ENCODE data around the gene CSF3.

CSF3 gene

GRCh38 chr17:40015005-40015997, at the start of gene CSF3:
Gene CSF3, plus strand, starts transcription at chr17:40015440. Its CDS starts 35 bp downstream, at chr17:40015475.
- DNase-seq (ENCODE audit: low read depth in 2 of 2) = no peak

- DNase-seq (ENCODE audit: low read depth in 2 of 2) = no peak
These were observed 48.5 kb upstream of the CSF3 start for GRCh38 chr17:39966771-39967170.

GRCh38 chr17:39968761-39969160, 46.5 kb upstream of the CSF3 start:
- DNase-seq (ENCODE audit: low read depth in 2 of 2) = no peak

GRCh38 chr17:39969375-39969774, 45.9 kb upstream of the CSF3 start:
- DNase-seq (ENCODE audit: low read depth in 2 of 2) = no peak

- no peak for DNase-seq (ENCODE audit: low read depth in 2 of 2)
These were observed 45.0 kb upstream of the CSF3 start for GRCh38 chr17:39970157-39970692.

- DNase-seq (ENCODE audit: low read depth in 2 of 2) = no peak
These were observed 44.1 kb upstream of the CSF3 start for GRCh38 chr17:39971076-39971603.

- no peak for DNase-seq (ENCODE audit: low read depth in 2 of 2)
These were observed 43.0 kb upstream of the CSF3 start for GRCh38 chr17:39972271-39972670.

- DNase-seq (ENCODE audit: low read depth in 2 of 2) = no peak
These were observed 41.7 kb upstream of the CSF3 start for GRCh38 chr17:39973496-39973895.

GRCh38 chr17:39974433-39974832, 40.8 kb upstream of the CSF3 start:
- no peak for DNase-seq (ENCODE audit: low read depth in 2 of 2)

GRCh38 chr17:39975801-39976200, 39.4 kb upstream of the CSF3 start:
- no peak for DNase-seq (ENCODE audit: low read depth in 2 of 2)

GRCh38 chr17:39979016-39979670, 36.1 kb upstream of the CSF3 start:
- no peak for DNase-seq (ENCODE audit: low read depth in 2 of 2)

GRCh38 chr17:39979893-39980350, 35.3 kb upstream of the CSF3 start:
- no peak for DNase-seq (ENCODE audit: low read depth in 2 of 2)

- peak; percentile 94 to 97 for DNase-seq (ENCODE audit: low read depth in 2 of 2)
These were observed 34.7 kb upstream of the CSF3 start, which contains the start of gene PSMD3 for GRCh38 chr17:39980351-39981206. Gene PSMD3, plus strand, starts transcription at chr17:39980807. Its CDS starts 164 bp downstream, at chr17:39980971.

- DNase-seq (ENCODE audit: low read depth in 2 of 2) = no peak
These were observed 34.0 kb upstream of the CSF3 start for GRCh38 chr17:39981207-39981741.

- no peak for DNase-seq (ENCODE audit: low read depth in 2 of 2)
These were observed 33.4 kb upstream of the CSF3 start for GRCh38 chr17:39981766-39982375.

- DNase-seq (ENCODE audit: low read depth in 2 of 2) = no peak
These were observed 26.9 kb upstream of the CSF3 start for GRCh38 chr17:39988206-39988810.

GRCh38 chr17:39994448-39994847, 20.8 kb upstream of the CSF3 start:
- DNase-seq (ENCODE audit: low read depth in 2 of 2) = no peak

- no peak for DNase-seq (ENCODE audit: low read depth in 2 of 2)
These were observed 19.8 kb upstream of the CSF3 start for GRCh38 chr17:39995438-39995837.

GRCh38 chr17:39996162-39996561, 19.1 kb upstream of the CSF3 start:
- no peak for DNase-seq (ENCODE audit: low read depth in 2 of 2)

GRCh38 chr17:39996800-39997199, 18.4 kb upstream of the CSF3 start:
- DNase-seq (ENCODE audit: low read depth in 2 of 2) = no peak

Data from activated CD4-positive, alpha-beta T cell treated with anti-CD3 and anti-CD28 coated beads for 24 hours (primary cell).